NCI-H345 treated with DMSO at 0.1 percent for 48 hours (cell line): ENCODE results near the gene TRAM1L1.

Experiments used
- DNase-seq: peaks from one replicate; lab custom pipeline; 2025; ENCODE audit not compliant: unreplicated experiment; lab: John Stamatoyannopoulos, UW

Gene TRAM1L1

GRCh38 chr4:117084866-117085701 lies at the start of gene TRAM1L1:
Gene TRAM1L1 (minus strand): TSS chr4:117085576. CDS start chr4:117085393, 183 bp downstream.
- peak; percentile 50 for DNase-seq

- DNase-seq, result no peak
Observed at GRCh38 chr4:117134386-117134785, 49.0 kb upstream of the TRAM1L1 start.

GRCh38 chr4:117096886-117097285 lies 11.5 kb upstream of the TRAM1L1 start:
- DNase-seq, result no peak

- DNase-seq, result no peak
Observed at GRCh38 chr4:117096462-117096861, 11.1 kb upstream of the TRAM1L1 start.

- no peak for DNase-seq
Observed at GRCh38 chr4:117093571-117093970, 8.2 kb upstream of the TRAM1L1 start.

- DNase-seq, result no peak
Observed at GRCh38 chr4:117077760-117078159, 7.6 kb downstream of the TRAM1L1 start.

GRCh38 chr4:117068120-117068519 lies 17.3 kb downstream of the TRAM1L1 start:
- no peak for DNase-seq

- no peak for DNase-seq
Observed at GRCh38 chr4:117063961-117064696, 21.2 kb downstream of the TRAM1L1 start.

GRCh38 chr4:117042962-117043361 lies 42.4 kb downstream of the TRAM1L1 start:
- DNase-seq, result no peak
